Ishikawa (cell line): ENCODE measurements around the gene NR2F2.

Experiments
- CEBPB ChIP-seq: IDR thresholded peaks from 2 replicates; pipeline ENCODE4 v1.6.1; 2012
- CREB1 ChIP-seq: IDR thresholded peaks from 2 replicates; pipeline ENCODE4 v1.6.1; 2012; ENCODE audit warnings: low read depth
- EGR1 ChIP-seq: IDR thresholded peaks from 2 replicates; pipeline ENCODE4 v1.6.1; 2012
- EP300 ChIP-seq: IDR thresholded peaks from 2 replicates; pipeline ENCODE4 v1.6.1; 2012; ENCODE audit warnings: borderline replicate concordance
- FOXM1 ChIP-seq: IDR thresholded peaks from 2 replicates; pipeline ENCODE4 v1.6.1; 2012; ENCODE audit warnings: low read depth, borderline replicate concordance
- NFIC ChIP-seq: IDR thresholded peaks from 2 replicates; pipeline ENCODE4 v1.6.1; 2012
- RAD21 ChIP-seq: IDR thresholded peaks from 2 replicates; pipeline ENCODE4 v1.6.1; 2012; ENCODE audit warnings: low read depth
- TAF1 ChIP-seq: IDR thresholded peaks from 2 replicates; pipeline ENCODE4 v1.6.1; 2012; ENCODE audit warnings: low read depth, mild to moderate bottlenecking
- TCF12 ChIP-seq: IDR thresholded peaks from 2 replicates; pipeline ENCODE4 v1.6.1; 2012; ENCODE audit warnings: low read depth
- TEAD4 ChIP-seq: IDR thresholded peaks from 2 replicates; pipeline ENCODE4 v1.6.1; 2012
- YY1 ChIP-seq: IDR thresholded peaks from 2 replicates; pipeline ENCODE4 v1.6.1; 2012; ENCODE audit warnings: low read depth
- ZBTB7A ChIP-seq: IDR thresholded peaks from 2 replicates; pipeline ENCODE4 v1.6.1; 2012; ENCODE audit warnings: low read depth
- TF ChIP-seq, protein P1 (sequence below): IDR thresholded peaks from 2 replicates; pipeline ENCODE4 v1.6.1; 2012
- TF ChIP-seq, protein P2 (sequence below): IDR thresholded peaks from 2 replicates; pipeline ENCODE4 v1.6.1; 2012; ENCODE audit warnings: low read depth, mild to moderate bottlenecking
- TF ChIP-seq, protein P3 (sequence below): IDR thresholded peaks from 2 replicates; pipeline ENCODE4 v1.6.1; 2012

Gene NR2F2

DNA sequence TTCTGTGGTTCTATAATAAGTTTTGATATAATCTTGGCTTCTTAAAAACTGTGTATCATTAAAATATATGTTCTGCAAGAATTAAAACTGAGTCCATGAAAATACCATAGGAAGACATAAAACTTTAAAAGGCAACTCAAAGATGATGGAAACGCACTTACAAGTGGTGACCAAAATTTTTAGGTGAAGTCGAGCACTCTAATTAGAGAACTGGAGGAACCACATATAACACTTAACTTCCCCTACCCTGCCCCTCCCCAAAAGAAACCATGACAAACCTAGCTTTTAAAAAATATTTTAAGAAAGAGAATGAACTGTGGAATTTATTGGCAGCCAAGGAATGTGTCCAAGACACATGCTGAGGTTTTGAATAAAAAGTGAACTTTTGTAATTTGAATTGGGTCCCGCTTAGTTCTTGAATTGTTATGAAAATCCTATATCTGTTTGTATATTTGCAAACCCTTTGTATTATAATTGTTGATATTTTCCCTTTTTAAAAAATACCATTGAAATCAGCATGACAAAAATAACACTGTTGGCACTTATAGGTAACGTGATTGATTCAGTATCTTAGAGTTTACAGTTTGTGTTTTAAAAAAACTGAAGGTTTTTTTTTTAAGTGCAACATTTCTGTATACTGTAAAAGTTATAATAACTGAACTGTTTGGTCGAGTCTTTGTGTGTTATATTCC is 7.7 kb downstream of the NR2F2 start:
- TF ChIP-seq EP300 = no peak
- no peak for TF ChIP-seq CEBPB
- TF ChIP-seq TAF1 = no peak
- no peak for TF ChIP-seq YY1
- TF ChIP-seq TEAD4 = no peak
- TF ChIP-seq EGR1 = no peak
- TF ChIP-seq RAD21 = no peak
- TF ChIP-seq, protein P1, sequence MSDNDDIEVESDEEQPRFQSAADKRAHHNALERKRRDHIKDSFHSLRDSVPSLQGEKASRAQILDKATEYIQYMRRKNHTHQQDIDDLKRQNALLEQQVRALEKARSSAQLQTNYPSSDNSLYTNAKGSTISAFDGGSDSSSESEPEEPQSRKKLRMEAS = no peak
- TF ChIP-seq NFIC = no peak
- TF ChIP-seq TCF12 = no peak
- TF ChIP-seq CREB1 = no peak
- no peak for TF ChIP-seq FOXM1
- TF ChIP-seq, protein P2, sequence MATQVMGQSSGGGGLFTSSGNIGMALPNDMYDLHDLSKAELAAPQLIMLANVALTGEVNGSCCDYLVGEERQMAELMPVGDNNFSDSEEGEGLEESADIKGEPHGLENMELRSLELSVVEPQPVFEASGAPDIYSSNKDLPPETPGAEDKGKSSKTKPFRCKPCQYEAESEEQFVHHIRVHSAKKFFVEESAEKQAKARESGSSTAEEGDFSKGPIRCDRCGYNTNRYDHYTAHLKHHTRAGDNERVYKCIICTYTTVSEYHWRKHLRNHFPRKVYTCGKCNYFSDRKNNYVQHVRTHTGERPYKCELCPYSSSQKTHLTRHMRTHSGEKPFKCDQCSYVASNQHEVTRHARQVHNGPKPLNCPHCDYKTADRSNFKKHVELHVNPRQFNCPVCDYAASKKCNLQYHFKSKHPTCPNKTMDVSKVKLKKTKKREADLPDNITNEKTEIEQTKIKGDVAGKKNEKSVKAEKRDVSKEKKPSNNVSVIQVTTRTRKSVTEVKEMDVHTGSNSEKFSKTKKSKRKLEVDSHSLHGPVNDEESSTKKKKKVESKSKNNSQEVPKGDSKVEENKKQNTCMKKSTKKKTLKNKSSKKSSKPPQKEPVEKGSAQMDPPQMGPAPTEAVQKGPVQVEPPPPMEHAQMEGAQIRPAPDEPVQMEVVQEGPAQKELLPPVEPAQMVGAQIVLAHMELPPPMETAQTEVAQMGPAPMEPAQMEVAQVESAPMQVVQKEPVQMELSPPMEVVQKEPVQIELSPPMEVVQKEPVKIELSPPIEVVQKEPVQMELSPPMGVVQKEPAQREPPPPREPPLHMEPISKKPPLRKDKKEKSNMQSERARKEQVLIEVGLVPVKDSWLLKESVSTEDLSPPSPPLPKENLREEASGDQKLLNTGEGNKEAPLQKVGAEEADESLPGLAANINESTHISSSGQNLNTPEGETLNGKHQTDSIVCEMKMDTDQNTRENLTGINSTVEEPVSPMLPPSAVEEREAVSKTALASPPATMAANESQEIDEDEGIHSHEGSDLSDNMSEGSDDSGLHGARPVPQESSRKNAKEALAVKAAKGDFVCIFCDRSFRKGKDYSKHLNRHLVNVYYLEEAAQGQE = no peak
- no peak for TF ChIP-seq ZBTB7A
- TF ChIP-seq, protein P3, sequence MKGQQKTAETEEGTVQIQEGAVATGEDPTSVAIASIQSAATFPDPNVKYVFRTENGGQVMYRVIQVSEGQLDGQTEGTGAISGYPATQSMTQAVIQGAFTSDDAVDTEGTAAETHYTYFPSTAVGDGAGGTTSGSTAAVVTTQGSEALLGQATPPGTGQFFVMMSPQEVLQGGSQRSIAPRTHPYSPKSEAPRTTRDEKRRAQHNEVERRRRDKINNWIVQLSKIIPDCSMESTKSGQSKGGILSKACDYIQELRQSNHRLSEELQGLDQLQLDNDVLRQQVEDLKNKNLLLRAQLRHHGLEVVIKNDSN = no peak

DNA sequence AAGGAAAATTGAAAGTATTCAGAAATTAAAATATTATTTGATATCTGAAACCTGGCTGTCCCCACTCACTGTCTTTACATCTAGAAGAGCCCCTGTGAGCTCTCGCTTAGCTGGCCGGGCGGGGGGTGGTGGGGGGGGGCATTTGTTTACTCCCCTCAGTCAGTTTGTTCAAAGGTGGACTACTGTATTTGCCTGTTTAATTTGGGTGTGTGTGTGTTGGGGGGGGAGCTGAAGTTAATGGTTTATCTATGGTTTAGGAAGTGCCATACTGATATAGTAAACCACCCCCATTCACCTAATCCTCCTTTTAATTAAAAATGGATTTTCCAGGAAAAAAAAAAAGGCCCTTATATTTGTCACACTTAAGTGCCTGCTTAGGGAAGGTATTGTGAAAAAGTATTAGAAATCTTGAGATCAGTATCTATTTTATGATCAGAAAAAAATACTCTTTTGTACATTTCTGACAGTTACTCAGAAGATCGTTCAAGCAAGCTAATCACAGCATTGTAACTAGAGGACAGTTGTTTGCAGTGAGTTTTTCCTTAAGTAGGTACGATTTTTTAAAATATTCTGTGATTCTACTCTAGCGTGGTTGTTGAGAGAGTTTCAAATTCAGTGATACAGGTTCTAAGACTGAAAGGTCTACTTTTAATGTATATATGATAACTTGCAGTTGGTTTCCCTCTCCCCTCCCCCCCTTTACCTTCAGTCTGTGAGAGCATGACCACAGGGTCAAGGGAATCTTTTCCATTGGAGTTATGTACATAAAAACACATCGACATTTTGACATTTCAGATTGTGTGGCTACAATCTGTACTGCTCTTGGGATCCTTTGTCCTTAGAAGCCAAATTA is 8.5 kb downstream of the NR2F2 start:
- TF ChIP-seq EGR1 (no peak), YY1 (no peak)
- TF ChIP-seq, protein P2 = no peak

DNA sequence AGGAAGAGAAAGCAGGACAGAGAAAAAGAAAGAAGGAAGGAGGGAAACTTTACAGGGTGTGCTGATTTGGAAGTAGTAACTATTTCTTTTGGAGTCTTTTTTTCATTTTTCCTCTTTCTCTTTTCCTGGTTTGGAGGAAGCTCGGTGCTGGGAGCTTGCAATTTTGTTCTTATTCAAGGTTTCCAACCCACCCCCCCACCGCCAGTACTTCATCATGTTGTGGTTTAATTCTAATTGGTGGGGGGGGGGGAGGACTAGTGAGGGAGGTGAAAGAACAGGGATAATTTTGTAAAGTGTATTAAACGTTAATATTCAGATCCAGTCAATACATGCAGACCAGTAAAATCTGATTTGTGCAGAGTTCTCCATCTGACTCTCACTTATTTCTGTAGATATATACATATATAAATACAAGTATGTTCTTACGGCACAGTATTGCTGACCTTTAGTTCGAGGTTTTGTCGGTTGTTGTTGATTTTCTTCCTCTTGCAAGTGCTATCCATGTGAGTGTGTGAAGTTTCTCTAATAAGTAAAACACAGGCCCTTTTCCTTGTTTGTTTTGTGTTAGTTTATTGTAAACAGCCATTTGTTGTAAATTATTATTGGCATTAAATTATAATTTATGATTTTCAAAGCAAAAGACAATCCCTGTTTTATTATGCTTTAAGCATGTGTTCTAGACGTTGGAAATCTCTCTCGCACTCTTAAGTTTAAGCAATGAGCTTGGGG is 9.3 kb downstream of the NR2F2 start:
- TF ChIP-seq EP300 (no peak), CEBPB (no peak), NFIC (no peak), TAF1 (no peak), RAD21 (no peak), EGR1 (no peak), ZBTB7A (no peak), YY1 (no peak), TCF12 (no peak), TEAD4 (no peak), CREB1 (no peak)
- TF ChIP-seq, protein P3 = no peak
- TF ChIP-seq, protein P2 = no peak
- TF ChIP-seq, protein P1 = no peak

DNA sequence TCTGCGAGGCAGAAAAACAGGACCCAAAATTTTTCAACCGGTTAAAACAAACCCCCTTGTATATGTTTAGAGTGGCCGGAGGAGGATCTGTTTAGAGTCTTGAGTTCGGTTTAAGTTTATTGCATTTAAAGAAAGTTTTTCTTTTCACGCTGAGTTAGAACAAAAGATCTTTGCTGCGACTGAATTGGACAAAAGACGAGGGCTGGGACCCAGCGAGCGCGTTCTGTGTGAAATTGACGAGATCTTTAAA is 9.8 kb downstream of the NR2F2 start:
- no peak for TF ChIP-seq YY1
- no peak for TF ChIP-seq NFIC
- TF ChIP-seq, protein P2 = no peak
- TF ChIP-seq CEBPB = no peak
- no peak for TF ChIP-seq TAF1
- TF ChIP-seq, protein P1 = no peak
- no peak for TF ChIP-seq TCF12
- no peak for TF ChIP-seq RAD21
- TF ChIP-seq, protein P3 = no peak
- no peak for TF ChIP-seq EP300
- no peak for TF ChIP-seq FOXM1
- TF ChIP-seq EGR1 = no peak
